GM12872 (cell line): ENCODE data around the gene LOXL4.

Source experiments
- TF ChIP-seq, protein P1 (sequence below): IDR thresholded peaks from 3 replicates; pipeline ENCODE4 v1.5.1; 2011; ENCODE audit warnings: low read depth, mild to moderate bottlenecking, low read length, moderate library complexity; ENCODE audit not compliant: insufficient read depth

LOXL4 gene

DNA sequence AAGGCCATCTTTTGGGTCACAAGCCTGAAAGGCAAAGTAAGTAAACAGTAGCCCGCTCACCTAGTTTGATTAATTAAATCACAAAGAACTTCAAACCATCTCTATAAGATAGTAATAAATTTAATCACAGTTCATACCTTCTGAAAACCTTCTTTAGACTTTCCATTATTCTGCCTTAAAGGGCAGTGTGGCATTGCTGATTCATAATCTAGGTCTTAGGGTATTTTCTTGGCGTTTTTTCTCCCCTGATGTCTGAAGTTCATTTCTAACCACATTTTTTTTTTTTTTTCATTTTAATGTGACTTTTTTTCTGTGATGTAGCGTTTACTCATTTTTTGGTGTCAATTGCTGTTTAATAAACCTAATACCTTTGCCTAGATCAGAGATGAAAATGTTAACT, 27.5 kb downstream of the LOXL4 start:
- TF ChIP-seq, protein P1, sequence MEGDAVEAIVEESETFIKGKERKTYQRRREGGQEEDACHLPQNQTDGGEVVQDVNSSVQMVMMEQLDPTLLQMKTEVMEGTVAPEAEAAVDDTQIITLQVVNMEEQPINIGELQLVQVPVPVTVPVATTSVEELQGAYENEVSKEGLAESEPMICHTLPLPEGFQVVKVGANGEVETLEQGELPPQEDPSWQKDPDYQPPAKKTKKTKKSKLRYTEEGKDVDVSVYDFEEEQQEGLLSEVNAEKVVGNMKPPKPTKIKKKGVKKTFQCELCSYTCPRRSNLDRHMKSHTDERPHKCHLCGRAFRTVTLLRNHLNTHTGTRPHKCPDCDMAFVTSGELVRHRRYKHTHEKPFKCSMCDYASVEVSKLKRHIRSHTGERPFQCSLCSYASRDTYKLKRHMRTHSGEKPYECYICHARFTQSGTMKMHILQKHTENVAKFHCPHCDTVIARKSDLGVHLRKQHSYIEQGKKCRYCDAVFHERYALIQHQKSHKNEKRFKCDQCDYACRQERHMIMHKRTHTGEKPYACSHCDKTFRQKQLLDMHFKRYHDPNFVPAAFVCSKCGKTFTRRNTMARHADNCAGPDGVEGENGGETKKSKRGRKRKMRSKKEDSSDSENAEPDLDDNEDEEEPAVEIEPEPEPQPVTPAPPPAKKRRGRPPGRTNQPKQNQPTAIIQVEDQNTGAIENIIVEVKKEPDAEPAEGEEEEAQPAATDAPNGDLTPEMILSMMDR, result no peak

DNA sequence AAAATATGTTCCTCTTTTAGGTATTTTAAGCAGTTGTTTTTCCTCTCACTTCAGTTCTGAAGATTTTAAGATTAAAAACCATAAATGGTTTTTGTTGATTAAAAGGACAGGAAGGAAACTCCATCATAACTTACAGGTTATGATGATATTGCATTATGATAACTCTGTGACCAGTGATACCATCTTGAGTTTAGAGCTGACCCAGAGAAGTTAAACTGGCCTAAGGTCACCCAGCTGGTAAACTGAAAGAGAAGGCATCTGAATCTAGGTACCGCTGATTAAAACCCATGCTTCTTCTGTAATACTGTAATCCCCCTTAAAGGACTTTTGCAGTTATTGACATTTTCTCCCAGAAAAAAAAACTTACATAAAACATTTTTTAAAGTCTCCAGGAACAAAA, 29.6 kb downstream of the LOXL4 start:
- TF ChIP-seq, protein P1, result no peak

DNA sequence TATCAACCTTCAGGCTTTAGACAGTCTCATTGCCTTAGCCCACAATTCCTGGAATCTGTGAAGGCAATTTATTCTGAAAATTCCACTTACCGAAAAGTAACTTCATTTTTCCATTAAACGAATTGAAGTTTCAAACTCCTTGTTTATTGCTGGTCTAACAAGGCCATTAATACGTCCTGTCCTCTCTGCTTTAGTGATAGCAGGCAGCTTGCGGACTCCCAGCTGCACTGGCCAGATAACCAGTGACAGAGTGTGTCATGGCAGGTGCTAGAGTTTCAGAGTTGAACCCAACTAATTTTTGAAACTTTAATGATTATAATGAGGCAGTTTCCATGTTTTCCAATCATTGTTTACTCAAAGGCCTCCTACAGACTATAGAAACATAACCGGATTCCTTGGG, 31.1 kb downstream of the LOXL4 start:
- TF ChIP-seq, protein P1, result no peak

DNA sequence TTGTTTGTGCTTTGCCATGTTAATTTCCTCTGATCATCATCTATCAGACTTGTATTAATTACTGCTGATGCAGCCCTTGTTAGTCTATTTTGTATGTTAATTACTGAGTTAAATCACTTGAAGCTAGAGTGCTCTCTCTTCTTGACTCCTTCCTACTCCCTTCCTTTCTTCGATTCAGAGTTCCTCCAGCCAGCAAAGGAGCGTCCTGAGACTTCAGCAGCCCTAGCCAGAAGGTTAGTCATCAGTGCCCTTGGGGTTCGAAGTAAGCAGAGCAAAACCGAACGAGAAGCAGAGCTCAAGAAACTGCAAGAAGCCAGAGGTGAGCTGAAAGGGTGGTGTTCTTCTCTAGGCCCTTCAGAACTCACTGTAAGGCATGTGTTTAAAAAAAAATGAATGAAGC, 32.1 kb downstream of the LOXL4 start:
- TF ChIP-seq, protein P1, result no peak

DNA sequence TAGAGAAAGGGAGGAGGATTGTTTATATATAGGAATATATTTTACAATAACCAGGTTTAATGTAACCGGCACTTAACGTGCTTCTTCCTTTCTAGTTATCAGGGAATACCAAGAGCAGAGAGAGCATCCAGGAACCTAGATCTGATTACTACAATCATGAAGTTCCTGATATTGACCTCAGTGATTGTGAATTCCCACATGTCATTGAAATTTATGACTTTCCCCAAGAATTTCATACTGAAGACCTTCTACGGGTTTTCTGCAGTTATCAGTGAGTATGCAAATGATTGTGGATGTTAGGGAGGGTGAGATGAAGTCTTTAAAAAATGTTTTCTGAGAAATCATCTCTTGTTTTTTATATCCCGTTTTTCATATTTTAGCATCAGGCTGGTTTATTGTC, 36.6 kb downstream of the LOXL4 start:
- TF ChIP-seq, protein P1, result no peak

DNA sequence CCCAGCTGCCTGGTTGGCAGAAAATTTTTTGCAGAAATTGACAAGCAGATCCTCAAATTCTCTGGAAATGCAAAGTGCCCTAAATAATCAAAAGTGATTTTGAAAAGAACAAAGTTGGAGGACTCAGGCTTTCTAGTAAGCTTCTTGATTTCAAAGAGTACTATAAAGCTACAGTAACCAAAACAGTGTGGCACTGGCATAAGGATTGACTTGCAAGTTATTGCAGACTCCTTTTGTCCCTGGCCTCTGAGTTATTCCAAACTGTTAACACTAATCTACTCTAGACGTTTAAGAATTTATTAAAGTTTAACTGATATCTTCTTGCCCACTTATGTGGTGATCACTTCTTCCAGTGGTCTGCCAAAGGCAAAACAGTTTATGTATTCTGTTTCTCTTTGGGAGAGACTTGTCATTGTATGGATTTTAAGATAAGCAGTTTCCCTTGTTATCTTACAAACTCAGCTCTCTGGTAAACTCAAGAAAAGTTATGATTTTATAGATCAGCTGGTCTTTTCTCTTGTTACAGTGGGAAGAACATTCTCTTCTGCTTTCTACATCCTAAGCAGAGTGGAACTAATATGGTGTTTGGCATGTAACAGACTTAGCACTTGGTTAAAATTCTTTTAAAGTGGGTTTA, 41.4 kb downstream of the LOXL4 start:
- TF ChIP-seq, protein P1, result no peak

DNA sequence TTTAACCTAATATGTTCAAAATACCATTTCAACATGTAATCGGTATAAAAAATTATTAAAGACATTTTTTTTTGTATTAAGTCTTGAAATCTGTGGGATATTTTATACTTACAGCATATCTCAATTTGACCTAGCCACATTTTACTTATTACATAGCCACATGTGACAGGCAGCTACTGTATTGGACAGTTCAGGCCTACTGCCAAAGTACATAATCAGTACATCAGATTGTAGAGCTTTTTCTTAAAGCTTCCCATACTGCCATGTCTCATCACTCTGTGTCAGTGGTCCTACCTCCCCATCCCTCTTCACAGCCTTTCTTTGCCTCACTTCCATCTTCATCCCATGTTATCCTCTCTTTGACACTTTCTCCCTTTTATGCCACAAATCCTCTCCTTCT, 43.0 kb downstream of the LOXL4 start:
- TF ChIP-seq, protein P1, result no peak
